AG09319 (cell line): ENCODE data around the gene SEMA3A.
"Not testable (repeated sequence)": the region's sequence is repeated elsewhere in the genome, so short reads cannot be mapped to it uniquely, and the experiment has no call there.

Source experiments
- DNase-seq: peaks from one replicate; pipeline ENCODE4 v3.0.0-alpha.2; 2010; ENCODE audit warnings: low read depth; ENCODE audit errors: extremely low read depth
- TF ChIP-seq, protein P1 (sequence below): IDR thresholded peaks from 2 replicates; pipeline ENCODE4 v1.5.1; 2011; ENCODE audit warnings: low read depth, mild to moderate bottlenecking, inconsistent platforms, low read length, moderate library complexity

SEMA3A gene

DNA sequence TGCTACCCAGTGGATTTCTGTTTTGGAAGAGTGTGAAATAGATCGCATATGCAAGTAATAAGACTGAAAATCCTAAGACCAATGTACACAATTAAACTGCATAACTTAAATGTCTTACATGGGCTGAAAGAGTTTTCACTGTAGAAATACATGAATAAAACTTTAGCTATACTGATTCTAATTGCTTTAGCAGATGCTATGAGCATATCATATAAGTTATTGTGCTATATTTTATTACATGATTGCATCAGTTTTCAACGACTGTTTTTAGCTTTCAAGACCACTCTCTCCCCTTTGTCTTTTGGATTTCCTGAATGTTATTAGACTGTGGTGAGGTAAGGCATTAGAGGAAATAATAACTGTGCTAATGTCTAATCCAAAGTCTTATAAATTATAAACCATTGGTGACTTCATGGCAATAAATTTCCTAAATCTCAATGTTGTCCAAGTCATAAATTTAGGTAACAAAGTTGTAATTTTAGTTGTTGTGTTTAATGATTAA, 124.5 kb downstream of the SEMA3A start:
- TF ChIP-seq, protein P1, sequence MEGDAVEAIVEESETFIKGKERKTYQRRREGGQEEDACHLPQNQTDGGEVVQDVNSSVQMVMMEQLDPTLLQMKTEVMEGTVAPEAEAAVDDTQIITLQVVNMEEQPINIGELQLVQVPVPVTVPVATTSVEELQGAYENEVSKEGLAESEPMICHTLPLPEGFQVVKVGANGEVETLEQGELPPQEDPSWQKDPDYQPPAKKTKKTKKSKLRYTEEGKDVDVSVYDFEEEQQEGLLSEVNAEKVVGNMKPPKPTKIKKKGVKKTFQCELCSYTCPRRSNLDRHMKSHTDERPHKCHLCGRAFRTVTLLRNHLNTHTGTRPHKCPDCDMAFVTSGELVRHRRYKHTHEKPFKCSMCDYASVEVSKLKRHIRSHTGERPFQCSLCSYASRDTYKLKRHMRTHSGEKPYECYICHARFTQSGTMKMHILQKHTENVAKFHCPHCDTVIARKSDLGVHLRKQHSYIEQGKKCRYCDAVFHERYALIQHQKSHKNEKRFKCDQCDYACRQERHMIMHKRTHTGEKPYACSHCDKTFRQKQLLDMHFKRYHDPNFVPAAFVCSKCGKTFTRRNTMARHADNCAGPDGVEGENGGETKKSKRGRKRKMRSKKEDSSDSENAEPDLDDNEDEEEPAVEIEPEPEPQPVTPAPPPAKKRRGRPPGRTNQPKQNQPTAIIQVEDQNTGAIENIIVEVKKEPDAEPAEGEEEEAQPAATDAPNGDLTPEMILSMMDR = no peak
- no peak for DNase-seq

DNA sequence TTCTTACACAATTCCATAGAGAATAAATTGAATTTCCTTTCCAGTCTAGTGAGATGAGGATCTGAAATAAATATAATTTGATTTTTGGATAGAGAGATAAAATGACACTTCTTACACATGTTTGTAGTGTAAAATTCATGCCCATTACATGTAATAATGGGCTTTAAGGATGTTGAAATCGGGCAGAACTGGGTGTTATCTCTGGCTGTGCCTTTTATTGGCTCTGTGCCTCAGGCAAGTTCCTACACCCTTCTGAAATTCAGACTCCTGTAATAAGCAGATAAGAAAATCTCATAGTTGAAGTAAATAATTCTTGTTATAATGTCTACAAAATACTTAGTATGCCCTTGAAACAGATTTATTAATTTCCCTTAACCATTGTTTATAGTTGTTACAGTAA, 125.6 kb downstream of the SEMA3A start:
- DNase-seq = no peak
- TF ChIP-seq, protein P1 = no peak

DNA sequence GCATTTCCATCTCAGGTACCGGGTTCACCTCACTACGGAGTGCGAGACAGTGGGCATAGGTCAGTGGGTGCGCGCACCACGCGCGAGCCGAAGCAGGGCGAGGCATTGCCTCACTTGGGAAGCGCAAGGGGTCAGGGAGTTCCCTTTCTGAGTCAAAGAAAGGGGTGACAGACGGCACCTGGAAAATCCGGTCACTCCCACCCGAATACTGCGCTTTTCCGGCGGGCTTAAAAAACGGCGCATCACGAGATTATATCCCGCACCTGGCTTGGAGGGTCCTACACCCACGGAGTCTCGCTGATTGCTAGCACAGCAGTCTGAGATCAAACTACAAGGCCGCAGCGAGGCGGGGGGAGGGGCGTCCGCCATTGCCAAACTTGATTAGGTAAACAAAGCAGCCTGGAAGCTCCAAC, 132.1 kb downstream of the SEMA3A start:
- DNase-seq = not testable (repeated sequence)

DNA sequence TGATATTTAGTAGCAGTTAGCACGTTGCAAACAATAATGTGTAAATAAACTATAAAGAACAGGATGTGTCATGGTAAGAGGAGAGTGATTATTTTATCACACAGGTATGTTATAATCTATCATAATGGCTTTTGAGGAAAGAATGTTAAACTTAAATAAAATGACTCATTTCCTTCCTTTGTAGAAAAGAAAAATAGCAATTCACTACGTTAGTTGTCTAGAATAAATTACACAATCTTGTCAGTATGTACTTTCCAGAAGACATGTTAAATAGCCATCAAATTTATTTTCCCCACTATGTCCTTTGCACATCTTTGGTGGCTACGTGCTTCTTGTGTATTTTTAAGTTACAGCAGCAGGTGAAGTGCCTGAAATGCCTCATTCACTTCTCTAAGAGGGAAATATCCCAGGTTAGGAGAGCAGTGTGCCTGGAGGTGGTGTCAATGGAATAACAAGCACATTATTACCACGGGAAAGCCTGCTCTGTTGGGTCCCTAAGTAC, 133.8 kb downstream of the SEMA3A start:
- DNase-seq = no peak
- TF ChIP-seq, protein P1 = no peak

DNA sequence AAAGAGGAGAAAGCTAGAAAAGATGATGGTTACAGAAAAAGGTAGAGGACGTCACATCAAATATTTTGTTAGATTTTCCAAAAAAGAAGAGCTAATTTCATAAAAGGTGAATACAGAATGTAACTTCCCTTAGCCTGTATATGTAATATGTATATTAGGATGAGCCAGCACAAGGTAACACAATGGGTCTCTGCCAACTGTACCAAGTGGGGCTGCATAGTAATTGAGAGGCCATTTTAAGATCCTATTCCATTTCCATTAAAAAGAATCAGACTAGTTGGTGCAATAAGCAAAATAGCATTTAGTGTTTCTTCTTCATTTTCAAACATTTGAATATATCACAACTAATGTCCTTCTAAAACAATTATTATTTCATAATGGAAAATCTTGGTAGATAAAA, 134.6 kb downstream of the SEMA3A start:
- DNase-seq = no peak
- TF ChIP-seq, protein P1 = no peak

DNA sequence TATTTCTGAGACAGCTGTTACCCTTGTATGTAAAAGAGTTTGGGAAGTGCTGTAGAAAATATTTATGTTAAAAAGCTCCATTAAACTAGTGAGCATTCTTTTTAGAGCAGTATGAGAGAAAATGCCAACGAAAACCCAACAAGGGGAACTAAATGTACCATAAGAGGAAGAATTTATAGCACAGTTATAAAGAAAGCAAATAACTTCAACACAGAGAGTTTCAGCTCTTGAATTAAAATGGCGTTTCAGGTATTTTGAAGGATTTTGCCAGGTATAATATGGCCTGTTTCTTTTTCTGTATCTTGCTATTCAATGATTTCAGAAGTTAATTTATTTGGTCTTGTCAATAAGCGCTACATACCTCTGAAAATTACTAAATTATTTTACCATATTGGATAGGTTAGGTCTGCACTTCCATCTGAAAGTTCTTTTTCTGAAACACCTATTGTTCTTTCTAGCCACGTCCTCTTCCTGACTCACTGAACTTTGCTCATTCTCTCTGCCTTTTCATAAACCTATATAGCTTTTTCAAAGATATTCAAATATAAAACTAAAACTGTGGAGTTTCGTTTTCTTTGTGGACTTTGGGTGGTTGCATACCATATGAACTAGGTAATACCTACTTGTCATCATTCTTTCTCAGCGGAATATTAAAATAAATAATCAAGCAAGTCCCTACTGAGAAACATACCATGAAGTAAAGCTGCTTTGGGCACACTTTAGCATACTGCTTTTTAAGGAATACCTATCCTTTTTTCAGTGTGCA, 136.1 kb downstream of the SEMA3A start:
- TF ChIP-seq, protein P1 = no peak
- no peak for DNase-seq

DNA sequence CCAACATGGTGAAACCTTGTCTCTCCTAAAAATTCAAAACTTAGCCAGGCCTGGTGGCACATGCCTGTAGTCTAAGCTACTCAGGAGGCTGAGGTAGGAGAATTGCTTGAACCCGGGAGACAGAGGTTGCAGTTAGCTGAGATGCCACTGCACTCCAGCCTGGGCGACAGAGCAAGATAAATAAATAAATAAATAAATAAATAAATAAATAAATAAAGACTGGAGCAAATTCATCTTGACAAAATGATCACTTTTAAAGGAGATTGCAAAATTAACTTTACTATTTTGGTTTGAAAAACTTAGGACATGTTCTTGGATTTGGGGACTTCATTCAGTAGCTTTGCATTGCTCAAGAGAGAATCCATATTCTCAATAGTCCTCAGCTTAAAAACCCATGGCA, 137.0 kb downstream of the SEMA3A start:
- DNase-seq = no peak
- TF ChIP-seq, protein P1 = no peak
